GM19395 (cell line): ENCODE measurements around the gene PDHX.
"Not testable (repeated sequence)": the region's sequence is repeated elsewhere in the genome, so short reads cannot be mapped to it uniquely, and the experiment has no call there.

ENCODE experiments used
- ATAC-seq: cut with Tn5 transposase; IDR thresholded peaks from one replicate; pipeline ENCODE4 v1.9.1; 2021; ENCODE audit warnings: mild to moderate bottlenecking, moderate library complexity; ENCODE audit not compliant: unreplicated experiment

Gene PDHX

GRCh38 chr11:34916015-34916842, at the start of gene PDHX, which contains the start of gene APIP:
Gene PDHX (plus strand): TSS chr11:34916618. CDS start chr11:34916656, 38 bp downstream.
Gene APIP (minus strand): TSS chr11:34916379. CDS start chr11:34916284, 95 bp downstream.
- peak; percentile 92 for ATAC-seq

- no peak for ATAC-seq
Measured at GRCh38 chr11:34869425-34869824, 47.0 kb upstream of the PDHX start.

GRCh38 chr11:34870548-34871196, 45.7 kb upstream of the PDHX start:
- ATAC-seq: no peak

- ATAC-seq: no peak
Measured at GRCh38 chr11:34874202-34874601, 42.2 kb upstream of the PDHX start.

- no peak for ATAC-seq
Measured at GRCh38 chr11:34877375-34877975, 38.9 kb upstream of the PDHX start.

GRCh38 chr11:34881900-34882299, 34.5 kb upstream of the PDHX start:
- no peak for ATAC-seq

- no peak for ATAC-seq
Measured at GRCh38 chr11:34886609-34887008, 29.8 kb upstream of the PDHX start.

GRCh38 chr11:34887260-34887659, 29.2 kb upstream of the PDHX start:
- no peak for ATAC-seq

- no peak for ATAC-seq
Measured at GRCh38 chr11:34890089-34890488, 26.3 kb upstream of the PDHX start.

GRCh38 chr11:34890812-34891211, 25.6 kb upstream of the PDHX start:
- no peak for ATAC-seq

- ATAC-seq: no peak
Measured at GRCh38 chr11:34891611-34892010, 24.8 kb upstream of the PDHX start.

- no peak for ATAC-seq
Measured at GRCh38 chr11:34893416-34893815, 23.0 kb upstream of the PDHX start.

GRCh38 chr11:34896191-34896590, 20.2 kb upstream of the PDHX start:
- ATAC-seq: not testable (repeated sequence)

- no peak for ATAC-seq
Measured at GRCh38 chr11:34897171-34897870, 19.1 kb upstream of the PDHX start.

GRCh38 chr11:34898474-34898873, 17.9 kb upstream of the PDHX start:
- ATAC-seq: no peak

- no peak for ATAC-seq
Measured at GRCh38 chr11:34899633-34900016, 16.8 kb upstream of the PDHX start.

- ATAC-seq: no peak
Measured at GRCh38 chr11:34904421-34904955, 11.9 kb upstream of the PDHX start.

- no peak for ATAC-seq
Measured at GRCh38 chr11:34905666-34906065, 10.8 kb upstream of the PDHX start.

- peak; percentile 74 for ATAC-seq
Measured at GRCh38 chr11:34907934-34908593, 8.4 kb upstream of the PDHX start.

- no peak for ATAC-seq
Measured at GRCh38 chr11:34909415-34909814, 7.0 kb upstream of the PDHX start.
